ENCODE measurements around the gene KIAA0930.
"Not testable (repeated sequence)": the region's sequence is repeated elsewhere in the genome, so short reads cannot be mapped to it uniquely, and the experiment has no call there.

The KIAA0930 gene

GRCh38 chr22:45195616-45196015 lies 45.1 kb downstream of the KIAA0930 start:
- DNase-seq (ENCODE audit: low read depth in 2 of 2), result no peak
- TF ChIP-seq CTCF (IDR thresholded peaks at IDR 0.05; ENCODE audit: low read depth, low read length), result no peak
- no peak overlapping the region for H3K4me3 ChIP-seq (replicated peaks in 1 of 2; ENCODE audit: low read depth in 2 of 2, low read length in 2 of 2)

GRCh38 chr22:45194686-45195085 lies 46.0 kb downstream of the KIAA0930 start:
- TF ChIP-seq CTCF (IDR thresholded peaks at IDR 0.05; ENCODE audit: low read depth, low read length), result no peak
- H3K4me3 ChIP-seq (replicated peaks in 1 of 2; ENCODE audit: low read depth in 2 of 2, low read length in 2 of 2), result no peak overlapping the region

GRCh38 chr22:45192701-45193187 lies 48.0 kb downstream of the KIAA0930 start:
- no peak overlapping the region for H3K4me3 ChIP-seq (replicated peaks in 1 of 2; ENCODE audit: low read depth in 2 of 2, low read length in 2 of 2)
- no peak for DNase-seq (ENCODE audit: low read depth in 2 of 2)
- peak; percentile 11 for TF ChIP-seq CTCF (IDR thresholded peaks at IDR 0.05; ENCODE audit: low read depth, low read length)

More at GRCh38 chr22:45194686-45195085, 46.0 kb downstream of the KIAA0930 start:
- no peak for DNase-seq (ENCODE audit: low read depth in 2 of 2)

GRCh38 chr22:45191746-45192145 lies 48.9 kb downstream of the KIAA0930 start:
- not testable (repeated sequence) for DNase-seq (ENCODE audit: low read depth in 2 of 2); H3K4me3 ChIP-seq (replicated peaks in 1 of 2; ENCODE audit: low read depth in 2 of 2, low read length in 2 of 2)

GRCh38 chr22:45190202-45190872 lies 50.4 kb downstream of the KIAA0930 start:
- DNase-seq (ENCODE audit: low read depth in 2 of 2), result no peak
- no peak for TF ChIP-seq CTCF (IDR thresholded peaks at IDR 0.05; ENCODE audit: low read depth, low read length)
- H3K4me3 ChIP-seq (replicated peaks in 1 of 2; ENCODE audit: low read depth in 2 of 2, low read length in 2 of 2), result no peak overlapping the region

- no peak for DNase-seq (ENCODE audit: low read depth in 2 of 2)
- no peak overlapping the region for H3K4me3 ChIP-seq (replicated peaks in 1 of 2; ENCODE audit: low read depth in 2 of 2, low read length in 2 of 2)
- no peak for TF ChIP-seq CTCF (IDR thresholded peaks at IDR 0.05; ENCODE audit: low read depth, low read length)
Measured at GRCh38 chr22:45188779-45189178, 51.9 kb downstream of the KIAA0930 start.

- no peak overlapping the region for H3K4me3 ChIP-seq (replicated peaks in 1 of 2; ENCODE audit: low read depth in 2 of 2, low read length in 2 of 2)
- no peak for TF ChIP-seq CTCF (IDR thresholded peaks at IDR 0.05; ENCODE audit: low read depth, low read length)
- no peak for DNase-seq (ENCODE audit: low read depth in 2 of 2)
Measured at GRCh38 chr22:45187891-45188290, 52.8 kb downstream of the KIAA0930 start.
